ENCODE measurements around the gene SNAPIN.
A peak's percentile ranks its signal among the peaks of the same experiment; 100 is the strongest.
"Not testable (repeated sequence)": the region's sequence is repeated elsewhere in the genome, so short reads cannot be mapped to it uniquely, and the experiment has no call there.

The SNAPIN gene

GRCh38 chr1:153649137-153649862 lies 9.2 kb upstream of the SNAPIN start:
- DNase-seq: no peak

- DNase-seq: no peak
Observed at GRCh38 chr1:153649863-153650235, 8.7 kb upstream of the SNAPIN start.

DNA sequence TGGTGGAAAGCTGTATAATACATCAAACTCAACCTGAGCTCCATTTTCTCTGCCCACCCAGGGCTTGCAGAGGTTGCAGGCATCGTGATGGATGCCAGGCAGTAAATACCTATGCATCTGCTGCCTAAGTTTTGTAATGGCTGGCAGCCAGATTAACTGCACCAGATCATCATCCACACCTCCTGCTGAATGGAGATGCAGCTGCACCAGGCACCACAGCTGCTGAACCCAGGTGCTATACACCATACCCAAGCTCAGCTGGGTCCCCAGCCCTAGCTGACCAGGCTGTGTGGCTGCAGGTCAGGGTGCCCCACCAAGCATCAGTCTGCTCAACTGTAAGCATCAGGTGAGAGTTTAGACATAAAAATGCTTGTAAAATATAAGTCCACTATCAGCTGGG lies 6.7 kb upstream of the SNAPIN start:
- no peak for DNase-seq

DNA sequence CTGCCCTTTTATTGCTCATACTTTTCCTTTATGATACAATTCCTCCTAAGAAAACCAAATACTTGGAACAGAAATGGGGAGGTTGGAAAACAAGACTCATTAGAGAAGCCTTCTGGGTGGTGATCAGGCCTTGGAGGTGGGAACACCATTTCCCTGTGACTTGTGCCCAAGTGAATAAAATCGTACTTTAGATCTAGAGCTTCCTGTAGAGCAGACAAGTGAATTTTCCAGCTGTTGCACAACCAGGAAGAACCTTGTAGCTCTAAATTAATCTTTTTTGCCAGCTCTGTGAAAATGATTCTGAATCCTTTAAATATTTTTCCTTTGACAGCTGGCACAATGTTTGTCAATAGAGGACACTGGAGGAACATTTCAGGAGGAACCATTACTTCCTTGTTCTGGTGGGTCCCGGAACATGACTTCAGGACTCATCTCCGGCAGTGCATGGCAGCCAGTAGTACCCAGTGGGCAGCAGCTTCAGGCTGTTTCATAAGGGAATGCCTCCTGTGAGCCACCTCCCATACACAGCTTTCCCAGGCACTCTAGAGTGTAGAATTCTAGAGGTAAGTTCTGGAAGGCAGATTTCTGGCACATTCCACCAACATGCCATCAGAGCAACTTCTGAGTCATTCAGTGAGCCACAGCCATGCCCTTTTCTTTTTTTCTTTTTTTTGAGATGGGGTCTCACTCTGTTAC lies 5.5 kb upstream of the SNAPIN start:
- DNase-seq: no peak

- DNase-seq: no peak
Observed at GRCh38 chr1:153655333-153655732, 3.2 kb upstream of the SNAPIN start.

DNA sequence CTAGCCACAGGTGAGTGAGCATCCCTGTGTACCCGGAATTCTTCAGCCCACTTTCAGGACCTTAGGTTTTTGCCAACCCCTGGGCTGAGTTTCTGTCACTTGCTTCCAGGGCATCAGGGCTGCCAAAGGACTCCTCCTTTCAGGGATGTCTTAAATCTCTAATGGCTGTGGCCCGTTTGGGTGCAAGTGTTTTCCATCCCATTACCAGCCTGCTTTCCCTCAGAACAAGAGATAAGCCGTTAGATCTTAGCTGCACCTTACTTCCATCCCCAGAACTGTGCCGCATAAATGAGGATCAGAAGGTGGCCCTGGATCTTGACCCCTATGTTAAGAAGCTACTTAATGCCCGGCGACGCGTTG lies 652 bp downstream of the SNAPIN start:
- no peak for DNase-seq

GRCh38 chr1:153659656-153660055 lies 1.2 kb downstream of the SNAPIN start:
- no peak for DNase-seq

DNA sequence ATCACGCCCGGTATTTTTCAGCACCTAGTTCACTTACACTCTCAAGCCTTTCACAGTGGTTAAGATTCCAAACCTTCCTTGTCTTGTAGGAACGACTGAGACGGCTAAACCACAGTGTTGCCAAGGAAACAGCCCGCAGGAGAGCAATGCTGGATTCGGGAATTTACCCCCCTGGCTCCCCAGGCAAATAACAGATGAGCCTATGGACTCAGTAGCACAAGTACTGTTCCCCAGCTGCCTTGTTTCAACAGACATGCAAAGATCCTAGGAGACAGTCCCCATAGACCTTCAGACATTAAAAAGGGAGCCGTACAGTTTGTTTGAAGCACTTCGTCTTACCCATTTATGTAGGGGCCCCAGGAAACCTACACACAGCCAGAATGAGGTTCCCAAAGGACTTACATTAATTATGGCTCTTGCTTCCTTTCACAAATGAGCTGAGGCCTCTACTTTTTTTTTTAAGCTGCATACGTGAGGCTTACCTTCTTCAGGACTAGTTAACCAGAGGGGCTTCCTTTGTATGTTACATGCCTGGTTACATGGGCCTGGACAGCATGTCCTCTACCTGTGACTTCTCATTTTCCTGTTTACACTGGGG lies 2.7 kb downstream of the SNAPIN start:
- DNase-seq: no peak

GRCh38 chr1:153662269-153662668 lies 3.8 kb downstream of the SNAPIN start:
- no peak for DNase-seq

DNA sequence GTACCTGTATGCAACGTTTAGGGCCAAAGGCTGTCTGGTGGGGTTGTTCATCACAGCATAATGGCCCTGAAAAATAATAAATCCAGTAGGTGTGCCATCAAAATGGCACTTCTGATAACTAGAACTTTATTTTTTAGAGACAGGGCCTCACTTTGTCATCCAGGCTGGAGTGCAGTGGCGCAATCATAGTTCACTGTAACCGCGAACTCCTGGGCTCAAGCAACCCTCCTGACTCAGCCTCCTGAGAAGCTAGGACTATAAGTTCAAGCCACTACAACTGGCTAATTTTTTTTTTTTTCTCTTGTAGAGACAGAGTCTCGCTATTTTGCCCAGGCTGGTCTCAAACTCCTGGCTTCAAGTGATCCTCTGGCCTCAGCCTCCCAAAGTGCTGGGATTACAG lies 4.7 kb downstream of the SNAPIN start:
- no peak for DNase-seq

DNA sequence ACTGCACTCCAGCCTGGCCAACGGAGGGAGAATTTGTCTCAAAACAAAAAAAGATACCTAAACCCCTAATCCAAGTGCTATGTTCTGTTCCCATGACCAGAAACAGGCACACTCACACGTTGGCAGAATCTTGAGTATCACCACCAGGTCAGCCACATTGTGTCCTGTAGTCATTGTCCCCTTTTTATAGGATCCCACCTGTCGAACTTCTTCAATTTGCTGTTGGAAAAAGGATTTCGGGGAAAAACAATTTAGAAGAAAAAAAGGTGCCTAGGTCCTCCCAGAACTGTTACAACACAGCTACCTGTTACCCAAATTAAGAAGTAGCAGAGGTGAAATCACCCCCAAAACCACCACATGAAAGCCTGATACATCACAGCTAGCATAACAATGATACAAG lies 8.9 kb downstream of the SNAPIN start:
- no peak for DNase-seq

GRCh38 chr1:153668672-153669071 lies 10.2 kb downstream of the SNAPIN start:
- not testable (repeated sequence) for DNase-seq

DNA sequence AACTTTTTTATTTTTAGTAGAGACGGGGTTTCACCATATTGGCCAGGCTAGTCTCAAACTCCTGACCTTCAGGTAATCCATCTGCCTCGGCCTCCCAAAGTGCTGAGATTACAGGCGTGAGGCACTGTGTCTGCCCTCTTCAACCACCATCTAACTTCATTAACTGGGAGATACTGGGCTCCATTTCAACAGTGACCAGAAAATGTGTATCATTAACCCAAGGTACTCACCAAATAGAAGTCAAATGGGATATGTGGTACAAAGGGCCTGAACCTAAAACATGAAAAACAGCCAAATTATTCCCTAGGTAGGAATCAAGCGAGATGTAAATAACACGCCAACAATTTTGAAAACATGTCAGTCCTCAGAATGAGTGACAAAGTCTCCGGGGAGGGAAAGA lies 11.1 kb downstream of the SNAPIN start:
- no peak for DNase-seq

DNA sequence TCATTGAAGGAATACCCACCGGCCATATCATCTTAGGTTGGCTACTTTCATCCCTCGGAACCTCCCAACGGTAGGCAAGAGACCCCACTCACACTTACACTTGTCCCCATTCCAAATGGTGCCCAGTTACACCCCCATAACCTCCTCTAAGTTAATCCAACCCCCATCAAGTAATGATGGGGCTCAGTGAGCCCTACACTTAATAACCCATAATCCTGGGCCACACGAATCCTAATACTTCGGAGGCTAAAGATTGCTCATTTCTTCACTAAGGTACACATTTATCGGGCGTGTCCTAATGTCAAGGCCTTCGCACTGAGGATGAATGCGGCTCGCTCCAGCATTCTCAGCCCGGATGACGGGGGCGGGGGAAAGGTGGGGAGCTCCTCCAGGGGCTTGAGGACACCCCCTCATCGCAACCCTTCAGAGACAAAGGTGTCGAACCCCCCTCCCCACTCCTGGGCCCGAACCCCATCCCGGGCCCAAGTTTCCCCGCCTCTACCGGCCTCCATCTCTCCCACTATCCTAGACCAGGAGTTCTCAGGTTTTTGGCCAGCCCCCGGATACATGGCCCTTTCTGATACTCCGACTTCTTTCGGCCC lies 11.9 kb downstream of the SNAPIN start:
- DNase-seq: no peak

DNA sequence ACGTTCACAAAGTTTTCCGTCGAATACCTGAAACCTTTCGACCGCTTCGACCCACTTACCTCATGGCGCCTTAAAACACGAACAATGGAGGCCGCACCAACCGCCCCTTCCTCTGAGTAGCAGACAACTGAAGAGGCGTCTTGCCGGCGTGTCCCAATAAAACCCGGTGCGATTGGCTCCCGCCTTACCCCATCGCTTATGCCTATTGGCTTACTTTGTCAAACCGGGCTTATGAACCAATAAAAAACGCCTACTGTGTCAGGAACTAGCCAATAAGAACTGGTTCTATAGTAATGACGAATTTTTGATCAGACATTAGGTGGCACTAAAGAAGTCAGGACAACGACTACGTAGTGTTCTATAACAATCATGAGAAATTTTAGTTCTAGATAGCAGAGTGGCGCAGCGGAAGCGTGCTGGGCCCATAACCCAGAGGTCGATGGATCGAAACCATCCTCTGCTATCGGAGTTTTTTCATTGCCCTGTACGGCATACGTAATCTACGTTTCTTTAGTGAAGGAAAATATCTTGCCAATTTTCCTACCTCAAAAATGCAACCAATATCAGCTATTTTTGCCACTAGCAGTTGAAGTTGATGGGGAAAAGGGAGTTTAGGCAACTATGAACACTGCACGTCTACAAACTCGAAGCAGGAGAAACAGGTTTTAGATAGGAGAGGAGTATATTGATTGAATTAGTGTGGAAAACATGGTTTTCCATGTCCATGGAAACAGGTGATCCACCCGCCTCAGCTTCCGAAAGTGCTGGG lies 12.5 kb downstream of the SNAPIN start, which contains the start of gene ILF2:
ILF2 (minus strand) TSS at position 135 of the 769 bp plus-strand sequence; CDS start at position 64, 71 bp downstream.
- peak; percentile 99 for DNase-seq

DNA sequence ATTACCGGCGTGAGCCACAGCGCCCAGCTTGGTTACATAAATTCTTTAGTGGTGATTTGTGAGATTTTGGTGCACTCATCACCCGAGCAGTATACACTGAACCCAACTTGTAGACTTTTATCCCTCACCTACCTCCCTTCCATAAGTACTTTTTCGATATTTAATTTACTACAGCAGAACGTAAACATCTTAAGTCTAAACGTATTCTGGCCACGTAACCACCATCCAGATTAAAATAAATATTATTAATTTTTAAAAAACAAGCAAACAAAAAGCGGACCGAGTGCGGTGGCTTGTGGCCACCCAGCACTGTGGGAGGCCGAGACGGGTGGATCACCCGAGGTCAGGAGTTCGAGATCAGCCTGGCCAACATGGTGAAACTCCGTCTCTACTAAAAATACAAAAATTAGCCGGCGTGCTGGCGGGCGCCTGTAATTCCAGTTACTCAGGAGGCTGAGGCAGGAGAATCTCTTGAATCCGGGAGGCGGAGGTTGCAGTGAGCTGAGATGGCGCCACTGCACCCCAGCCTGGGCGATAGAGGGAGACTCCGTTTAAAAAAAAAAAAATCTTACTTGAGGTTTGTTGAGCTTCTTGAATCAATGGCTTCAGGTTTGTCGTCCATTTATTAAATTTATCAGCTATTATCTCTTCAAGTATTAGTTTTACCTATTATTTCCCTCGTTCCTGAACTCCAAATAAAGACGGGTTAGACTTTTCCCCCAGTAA lies 13.3 kb downstream of the SNAPIN start:
- DNase-seq: peak; percentile 42

- no peak for DNase-seq
Observed at GRCh38 chr1:153673511-153673910, 15.0 kb downstream of the SNAPIN start.

- DNase-seq: no peak
Observed at GRCh38 chr1:153677718-153678518, 19.4 kb downstream of the SNAPIN start.

DNA sequence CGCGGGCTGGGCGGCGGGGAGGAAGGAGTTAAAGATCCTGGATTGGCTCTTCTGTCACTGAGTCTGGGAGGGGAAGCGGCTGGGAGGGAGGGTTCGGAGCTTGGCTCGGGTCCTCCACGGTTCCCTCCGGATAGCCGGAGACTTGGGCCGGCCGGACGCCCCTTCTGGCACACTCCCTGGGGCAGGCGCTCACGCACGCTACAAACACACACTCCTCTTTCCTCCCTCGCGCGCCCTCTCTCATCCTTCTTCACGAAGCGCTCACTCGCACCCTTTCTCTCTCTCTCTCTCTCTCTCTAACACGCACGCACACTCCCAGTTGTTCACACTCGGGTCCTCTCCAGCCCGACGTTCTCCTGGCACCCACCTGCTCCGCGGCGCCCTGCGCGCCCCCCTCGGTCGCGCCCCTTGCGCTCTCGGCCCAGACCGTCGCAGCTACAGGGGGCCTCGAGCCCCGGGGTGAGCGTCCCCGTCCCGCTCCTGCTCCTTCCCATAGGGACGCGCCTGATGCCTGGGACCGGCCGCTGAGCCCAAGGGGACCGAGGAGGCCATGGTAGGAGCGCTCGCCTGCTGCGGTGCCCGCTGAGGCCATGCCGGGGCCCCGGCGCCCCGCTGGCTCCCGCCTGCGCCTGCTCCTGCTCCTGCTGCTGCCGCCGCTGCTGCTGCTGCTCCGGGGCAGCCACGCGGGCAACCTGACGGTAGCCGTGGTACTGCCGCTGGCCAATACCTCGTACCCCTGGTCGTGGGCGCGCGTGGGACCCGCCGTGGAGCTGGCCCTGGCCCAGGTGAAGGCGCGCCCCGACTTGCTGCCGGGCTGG lies 20.2 kb downstream of the SNAPIN start, which contains the start of gene NPR1:
NPR1 (plus strand) TSS at position 170 of the 818 bp plus-strand sequence; CDS start at position 591, 421 bp downstream.
- no peak for DNase-seq

Data from GF-D8 (cell line).